Kidney (tissue), 14 donors: ENCODE results near the gene KLHL29. TPM values are rescaled to one million over a fixed set of nuclear protein-coding genes. Genes with fewer than 3 reads are reported as not detected.

Experiments
- DNase-seq, 5 donors: peaks; one replicate each; pipeline ENCODE4 v3.0.0-alpha.2; 2013 to 2020
- FAIRE-seq: peaks from 2 replicates; lab custom pipeline; 2012; peaks lifted over from hg19 to GRCh38; lab: Jason Lieb, UNC
- H3K27ac ChIP-seq, 2 donors: one replicate each; pipeline ENCODE4 v1.7.0; 2013; ENCODE audit warnings: low read depth in 2 of 2, low read length in 2 of 2, inconsistent platforms in 1 of 2
- H3K27me3 ChIP-seq: one replicate; pipeline ENCODE4 v1.7.1; 2013; ENCODE audit warnings: low read length, inconsistent platforms; ENCODE audit not compliant: control insufficient read depth, insufficient read depth
- H3K36me3 ChIP-seq, 3 donors: one replicate each; pipeline versions ENCODE4 v1.7.0 to v1.7.1; 2013; ENCODE audit warnings: low read length in 3 of 3, control low read depth in 1 of 3, inconsistent platforms in 1 of 3; ENCODE audit not compliant: insufficient read depth in 3 of 3, control insufficient read depth in 2 of 3
- H3K4me1 ChIP-seq, 3 donors: one replicate each; pipeline versions ENCODE4 v1.7.0 to v1.7.1; 2013; ENCODE audit warnings: low read length in 3 of 3, inconsistent platforms in 1 of 3, low read depth in 1 of 3; ENCODE audit not compliant: control insufficient read depth in 2 of 3, insufficient read depth in 2 of 3
- H3K4me3 ChIP-seq, 3 donors: one replicate each; pipeline versions ENCODE4 v1.7.0 to v1.8.1; 2013; ENCODE audit warnings: low read length in 3 of 3, control low read depth in 1 of 3, inconsistent platforms in 1 of 3
- H3K9ac ChIP-seq, 3 donors: one replicate each; pipeline versions ENCODE4 v1.7.0 to v1.7.1; 2013; ENCODE audit warnings: low read length in 3 of 3, control low read depth in 1 of 3, inconsistent platforms in 1 of 3
- H3K9me3 ChIP-seq, 3 donors: one replicate each; pipeline versions ENCODE4 v1.7.0 to v1.7.1; 2013; ENCODE audit warnings: low read length in 3 of 3, control low read depth in 1 of 3, inconsistent platforms in 1 of 3; ENCODE audit not compliant: control insufficient read depth in 2 of 3, insufficient read depth in 1 of 3
- CTCF ChIP-seq: IDR thresholded peaks from 3 replicates; pipeline ENCODE4 v1.5.1; 2012; ENCODE audit warnings: mild to moderate bottlenecking, moderate library complexity, borderline replicate concordance; ENCODE audit not compliant: insufficient read depth; ENCODE audit errors: extremely low read depth
- intact Hi-C: fragments of 100-400 bp; cut with DNase I; formaldehyde crosslinking; loops from one replicate; pipeline ENCODE4 v1.11.1; 2022
- polyA plus RNA-seq: library from polyadenylated mRNA; stranded (reverse); fragments of 350-450 nt; fragmentation: Illumina TruSeq; extraction: RNeasy Lipid Tissue Mini Kit (QIAGEN cat#74804); gene quantifications from one replicate; pipeline ENCODE4 v1.2.3, GENCODE V29; 2014; ENCODE audit warnings: low read depth, low replicate concordance; ENCODE audit not compliant: insufficient read depth
- total RNA-seq: library from RNA; stranded (reverse); fragmentation: NEBNext Ultra II Directional; extraction: Animal tissue kit (Norgen Biotek cat#: 25700); gene quantifications from one replicate; pipeline ENCODE4 v1.2.1, GENCODE V29; 2021
- donor health status: control.
- donor health status: control.
- donor health status: control.
- donor health status: control.
- donor health status: control.
- donor health status: DM: yes; HTN: yes; CAD: no.
- donor health status: Normal renal cell carcinoma (clear cell type).

The KLHL29 gene
- total and polyA plus RNA-seq, 2 donors from 2014 or later: 1.5 to 10.5 TPM

GRCh38 chr2:23627236-23628009 lies 242.4 kb downstream of the KLHL29 start:
- no peak for FAIRE-seq
- intact Hi-C loops: no loop called here
- Histone ChIP-seq H3K9me3 (peaks cover 0 to 9% (median 3%) of the 10 kb centered on the region in 3 donors), H3K27me3 (no peaks in the 10 kb centered on the region), H3K27ac (no peak overlapping the region), H3K9ac (no peak overlapping the region), H3K36me3 (no peaks in the 10 kb centered on the region), H3K4me1 (no peaks in the 10 kb centered on the region), H3K4me3 (no peak overlapping the region)
- no peak for TF ChIP-seq CTCF
- DNase-seq: peak in 1 of 5 donors; percentile 29

DNA sequence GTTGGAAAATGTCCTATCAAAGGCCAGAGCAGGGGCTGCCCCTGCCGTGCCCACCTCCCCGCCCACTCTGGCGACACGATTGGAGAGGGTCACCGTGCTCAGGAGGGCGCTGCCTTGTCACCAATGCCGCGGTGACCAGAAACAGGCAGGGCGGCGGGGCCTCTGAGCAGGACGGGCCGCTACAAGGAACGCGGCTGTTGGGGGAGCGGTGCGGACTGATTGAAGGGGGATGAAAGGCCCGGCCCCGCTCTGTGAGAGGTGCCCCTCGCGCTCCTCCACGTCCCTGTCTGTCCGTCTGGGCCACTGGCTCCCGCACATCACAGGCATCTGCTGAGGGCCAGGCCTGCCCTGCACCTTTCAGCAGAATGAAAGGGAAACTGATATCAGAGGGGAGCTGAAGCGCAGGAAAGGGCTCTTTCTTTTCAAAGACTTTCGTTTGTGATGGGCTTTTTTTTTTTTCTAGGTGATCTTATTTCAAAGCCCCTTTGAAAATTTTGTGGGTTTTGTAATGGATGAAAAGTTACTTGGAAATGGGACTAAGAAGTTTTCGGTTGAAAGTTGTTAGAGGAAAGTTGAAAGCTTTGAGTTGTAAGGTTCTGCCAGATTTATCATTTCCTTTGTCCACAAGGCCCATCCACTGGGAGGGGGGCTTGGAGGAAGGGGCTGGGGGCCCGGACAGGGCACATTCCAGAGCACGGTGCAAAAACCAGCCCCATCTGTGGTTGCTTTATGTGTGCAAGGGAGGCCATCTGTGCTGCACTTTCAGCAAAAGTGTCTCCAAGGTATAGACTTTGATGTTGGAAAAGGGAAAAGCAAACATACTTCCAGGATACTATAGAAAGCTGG lies 244.2 kb downstream of the KLHL29 start:
- FAIRE-seq (no peak), DNase-seq (peak in 4 of 5 donors; percentile 54 to 67 (median 60))
- peaks cover 0 to 5% (median 3%) of the 10 kb centered on the region in 3 donors for H3K9me3 ChIP-seq
- no peaks in the 10 kb centered on the region for H3K36me3 ChIP-seq
- H3K27ac ChIP-seq: no peak overlapping the region
- H3K4me3 ChIP-seq: no peak overlapping the region
- H3K4me1 ChIP-seq: no peaks in the 10 kb centered on the region
- no peak for TF ChIP-seq CTCF
- no peaks in the 10 kb centered on the region for H3K27me3 ChIP-seq
- no peak overlapping the region for H3K9ac ChIP-seq
- intact Hi-C loops: no loop called here

DNA sequence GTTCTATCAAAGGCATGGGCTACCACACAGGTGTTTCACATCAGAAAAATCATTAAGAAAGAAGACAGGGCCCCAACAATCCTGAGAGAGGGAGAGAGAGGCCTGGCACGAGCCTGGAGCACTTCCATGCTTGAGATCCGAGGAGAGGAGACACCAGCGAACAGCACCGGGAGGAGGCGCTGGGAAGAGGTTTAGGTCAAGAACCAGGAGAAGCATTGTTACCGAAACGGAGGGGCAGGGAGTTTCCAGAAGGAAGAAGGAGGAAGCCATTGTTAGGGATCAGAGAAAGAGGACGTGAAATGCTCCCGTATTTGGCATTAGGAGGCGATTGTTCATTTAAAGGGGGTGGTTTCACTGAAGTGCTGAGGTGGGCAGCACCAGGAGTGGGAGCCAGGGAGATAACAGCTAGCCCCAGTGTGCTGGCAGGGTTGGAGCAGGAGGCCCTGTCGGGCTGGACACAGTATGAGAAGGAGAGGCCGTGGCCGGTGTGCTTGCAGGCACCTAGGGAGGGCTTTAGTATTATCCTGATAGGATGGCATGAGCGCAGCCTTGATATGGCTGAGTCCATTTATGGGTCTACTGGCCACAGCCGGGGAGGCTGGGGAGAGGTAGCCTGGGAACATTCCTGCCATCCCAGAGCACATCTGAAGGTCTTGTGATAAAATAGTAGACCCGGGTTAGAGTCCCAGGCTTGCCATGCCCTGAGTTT lies 244.9 kb downstream of the KLHL29 start:
- Histone ChIP-seq H3K4me3 (no peak overlapping the region), H3K36me3 (no peaks in the 10 kb centered on the region), H3K27ac (no peak overlapping the region), H3K9ac (no peak overlapping the region), H3K4me1 (no peaks in the 10 kb centered on the region), H3K9me3 (no peaks in the 10 kb centered on the region), H3K27me3 (no peaks in the 10 kb centered on the region)
- intact Hi-C loops: no loop called here
- FAIRE-seq (no peak), DNase-seq (peak in 4 of 5 donors; percentile 46 to 67 (median 55))
- no peak for TF ChIP-seq CTCF
